G401 (cell line): Measurements from ENCODE around the gene ARHGAP8. TPM values are rescaled to one million over a fixed set of nuclear protein-coding genes. Genes with fewer than 3 reads are reported as not detected.

Source experiments
- DNase-seq: peaks from one replicate; pipeline ENCODE4 v3.0.0-alpha.2; 2015; ENCODE audit warnings: low spot score
- in situ Hi-C: cut with HindIII; loops from 2 replicates; pipeline ENCODE4 v1.10.0; 2016; ENCODE audit warnings: low sequenced_read_pairs, mixed read lengths
- total RNA-seq: library from RNA; depleted of rRNA; stranded (reverse); fragments of >200 nt; shearing (Covaris generic); gene quantifications from 2 replicates; pipeline ENCODE4 v1.2.3, GENCODE V29; 2014; rRNA removed

The ARHGAP8 gene
- 15.7 and 20.5 TPM in 2 replicates for total RNA-seq

DNA sequence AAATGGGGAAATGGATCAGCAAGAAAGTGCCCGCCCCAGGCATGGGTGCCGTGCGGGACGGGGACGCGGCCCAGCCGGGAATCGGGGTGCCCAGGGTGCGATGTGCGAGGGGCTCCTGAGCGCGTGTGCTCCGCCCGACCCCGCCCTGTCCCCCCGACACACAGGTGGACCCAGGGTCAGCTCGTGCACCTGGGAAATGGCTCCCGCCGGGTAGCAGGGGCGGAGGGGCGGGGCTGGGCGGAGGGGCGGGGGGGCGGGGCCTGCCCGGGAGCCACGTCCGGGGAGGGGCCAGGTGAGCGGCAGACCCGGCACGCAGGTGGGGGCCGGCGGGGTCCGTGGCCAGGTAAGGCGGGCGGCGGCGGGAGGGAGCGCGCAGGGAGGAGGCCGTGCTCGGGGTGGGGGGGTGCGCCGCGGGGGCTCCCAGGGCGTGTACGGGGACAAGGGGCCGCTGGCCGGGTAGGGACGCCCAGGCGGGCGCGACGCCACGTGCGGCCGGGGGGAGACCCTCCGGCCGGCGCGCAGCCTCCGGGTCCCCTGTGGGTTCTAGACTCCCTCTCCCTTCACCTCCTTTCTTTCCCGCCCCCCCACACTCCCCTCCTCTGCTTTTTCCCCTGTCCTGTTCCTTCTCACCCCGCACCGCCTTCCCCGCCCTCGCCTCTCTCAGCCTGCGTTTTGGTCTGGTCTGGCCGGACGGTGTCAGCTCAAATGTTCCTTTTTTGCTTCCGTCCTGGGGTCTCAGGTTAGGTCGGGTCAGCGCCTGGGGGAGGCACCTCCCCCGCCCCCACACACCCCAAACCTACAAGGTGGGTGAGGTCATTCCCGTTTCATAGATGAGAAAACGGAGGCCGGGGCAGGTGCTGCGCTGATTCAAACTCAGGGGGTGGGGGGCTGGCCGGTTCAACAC is at the start of gene ARHGAP8:
ARHGAP8 (plus strand) TSS at position 291 of the 904 bp plus-strand sequence. CDS start 33,953 bp downstream, outside the sequence.
- DNase-seq, result no peak
- in situ Hi-C loops, result no loop called here

DNA sequence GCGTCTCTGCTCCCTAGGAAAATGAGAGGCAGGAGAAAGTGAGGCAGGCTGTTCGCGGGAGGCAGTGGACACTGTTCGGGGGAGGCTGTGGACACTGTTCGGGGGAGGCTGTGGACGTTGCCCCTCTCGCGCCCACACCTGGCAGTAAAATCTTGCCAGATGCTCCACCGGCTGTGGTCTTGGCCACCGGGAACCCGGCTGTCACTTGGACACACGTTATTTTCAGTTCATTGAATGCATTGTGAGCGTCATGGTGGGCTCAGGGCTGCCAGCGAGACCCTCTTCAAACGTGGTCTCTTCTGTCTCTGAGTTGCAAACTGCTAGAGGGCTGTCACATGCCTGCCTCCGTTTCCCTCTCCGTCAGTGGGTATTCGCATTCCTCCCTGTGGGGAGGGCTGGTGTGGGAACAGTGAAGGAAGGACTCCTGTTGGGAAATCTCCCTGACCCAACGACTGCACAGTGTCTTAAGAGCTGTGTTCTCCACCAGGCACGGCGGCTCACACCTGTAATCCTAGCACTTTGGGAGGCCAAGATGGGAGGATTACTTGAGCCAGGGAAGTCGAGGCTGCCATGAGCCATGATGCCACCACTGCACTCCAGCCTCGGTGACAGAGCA is 49.0 kb upstream of the ARHGAP8 start:
- in situ Hi-C loops, result no loop called here
- DNase-seq, result no peak

DNA sequence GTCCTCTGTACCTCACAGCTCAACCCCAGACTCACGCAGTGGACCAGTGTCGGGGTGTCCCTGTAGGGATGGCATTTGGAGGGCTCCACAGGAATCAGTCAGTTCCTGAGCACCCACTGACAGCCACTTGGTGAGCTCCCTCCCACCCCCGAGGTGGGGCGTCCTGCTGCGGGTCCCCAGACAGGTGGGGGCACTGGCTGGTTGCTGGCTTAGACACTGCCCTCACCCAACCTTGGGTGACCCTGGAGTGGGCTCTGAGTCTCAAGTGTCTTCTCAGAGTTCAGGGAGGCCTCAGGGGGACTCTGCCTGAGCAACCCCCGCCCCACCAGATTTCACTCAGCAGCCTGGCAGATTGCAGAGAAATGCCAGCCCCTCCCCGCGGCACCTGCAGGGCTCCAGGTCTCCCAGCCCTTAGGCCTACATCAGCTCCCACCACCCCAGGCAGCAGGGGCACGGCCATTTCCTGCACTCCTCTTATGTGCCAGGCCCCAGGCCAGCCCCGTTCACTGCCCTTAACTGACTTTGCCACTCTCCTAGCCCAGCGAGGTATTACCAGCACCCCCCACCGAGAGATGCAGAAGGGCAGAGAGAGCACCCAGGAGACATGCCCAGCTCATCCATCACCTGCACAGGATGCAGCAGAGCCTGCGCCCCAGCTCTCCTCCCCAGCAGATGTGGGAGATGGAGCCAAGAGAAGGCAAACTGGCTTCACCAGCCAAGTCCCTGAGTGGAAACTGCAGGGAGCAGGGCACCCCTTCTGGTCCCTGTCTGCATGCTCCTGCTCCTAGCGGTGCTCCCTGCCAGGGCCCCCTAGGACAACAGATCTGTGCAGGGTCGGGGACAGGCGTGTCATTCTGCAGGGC is 48.0 kb upstream of the ARHGAP8 start:
- in situ Hi-C loops, result no loop called here
- DNase-seq, result no peak

DNA sequence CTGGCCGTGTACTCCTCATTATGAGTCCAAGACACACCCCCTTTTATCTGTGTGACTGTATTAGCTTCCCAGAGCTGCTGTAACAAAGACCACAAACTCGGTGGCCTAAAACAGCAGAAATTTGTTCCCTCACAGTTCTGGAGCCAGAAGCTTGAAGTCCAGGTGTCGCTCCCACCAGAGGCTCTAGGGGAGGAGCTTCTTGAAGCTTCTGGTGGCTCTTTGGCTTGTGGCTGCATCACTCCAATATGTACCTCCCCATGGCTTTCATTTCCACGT is 47.4 kb upstream of the ARHGAP8 start:
- in situ Hi-C loops, result no loop called here
- no peak for DNase-seq

DNA sequence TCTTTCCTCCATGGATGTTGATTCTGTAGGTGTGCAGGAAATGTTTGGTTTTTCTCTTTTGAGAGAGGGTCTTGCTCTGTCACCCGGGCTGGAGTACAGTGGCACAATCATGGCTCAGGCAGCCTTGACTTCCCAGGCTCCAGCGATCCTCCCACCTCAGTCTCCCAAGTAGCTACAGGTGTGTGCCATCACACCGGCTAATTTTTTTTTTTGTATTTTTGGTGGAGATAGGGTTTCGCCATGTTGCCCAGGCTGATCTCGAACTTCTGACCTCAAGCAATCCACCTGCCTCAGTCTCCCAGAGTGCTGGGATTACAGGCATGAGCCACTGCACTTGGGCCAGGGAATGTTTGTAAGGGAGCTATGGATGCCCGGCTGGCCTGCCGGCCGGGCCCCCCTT is 45.9 kb upstream of the ARHGAP8 start:
- DNase-seq, result no peak
- in situ Hi-C loops, result no loop called here

DNA sequence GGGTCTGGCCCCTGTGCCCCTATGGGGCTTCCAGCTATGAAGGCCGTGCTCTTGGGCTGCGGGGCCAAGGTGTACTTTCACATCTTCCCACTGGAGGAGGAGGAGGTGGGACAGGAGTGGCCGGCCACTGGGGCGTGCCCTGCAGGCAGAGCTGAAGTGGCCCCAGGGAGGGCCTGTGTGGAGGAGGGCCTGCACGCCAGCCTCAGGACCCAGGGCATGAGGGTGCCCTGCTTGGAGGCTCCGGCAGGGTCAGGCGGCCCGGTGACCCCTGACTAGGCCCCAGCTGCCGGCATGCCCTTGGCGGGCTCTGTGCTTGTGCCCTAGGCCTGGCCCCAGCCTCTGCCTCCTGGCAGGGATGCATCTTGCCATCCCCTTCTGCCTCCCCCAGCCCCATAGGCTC is 45.2 kb upstream of the ARHGAP8 start:
- in situ Hi-C loops, result no loop called here

DNA sequence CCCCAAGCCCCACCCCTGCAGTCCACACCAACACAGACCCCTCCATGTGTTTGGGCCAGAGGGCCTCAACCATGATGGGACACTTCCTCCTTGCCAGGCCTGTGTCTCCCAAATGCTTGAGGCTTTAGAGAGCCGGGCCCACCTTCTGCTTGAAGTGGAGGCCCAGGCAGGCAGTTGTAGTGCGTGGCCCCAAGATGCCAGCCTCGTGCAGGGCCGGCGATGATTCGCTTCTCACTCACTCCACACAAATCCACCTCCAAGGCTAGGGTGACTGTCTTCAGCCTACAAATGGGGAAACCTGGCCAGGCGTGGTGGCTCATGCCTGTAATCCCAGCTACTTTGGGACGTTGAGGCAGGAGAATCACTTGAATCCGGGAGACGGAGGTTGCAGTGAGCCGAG is 44.6 kb upstream of the ARHGAP8 start:
- no peak for DNase-seq
- in situ Hi-C loops, result no loop called here

More for the DNA sequence above, 45.2 kb upstream of the ARHGAP8 start:
- DNase-seq, result no peak

DNA sequence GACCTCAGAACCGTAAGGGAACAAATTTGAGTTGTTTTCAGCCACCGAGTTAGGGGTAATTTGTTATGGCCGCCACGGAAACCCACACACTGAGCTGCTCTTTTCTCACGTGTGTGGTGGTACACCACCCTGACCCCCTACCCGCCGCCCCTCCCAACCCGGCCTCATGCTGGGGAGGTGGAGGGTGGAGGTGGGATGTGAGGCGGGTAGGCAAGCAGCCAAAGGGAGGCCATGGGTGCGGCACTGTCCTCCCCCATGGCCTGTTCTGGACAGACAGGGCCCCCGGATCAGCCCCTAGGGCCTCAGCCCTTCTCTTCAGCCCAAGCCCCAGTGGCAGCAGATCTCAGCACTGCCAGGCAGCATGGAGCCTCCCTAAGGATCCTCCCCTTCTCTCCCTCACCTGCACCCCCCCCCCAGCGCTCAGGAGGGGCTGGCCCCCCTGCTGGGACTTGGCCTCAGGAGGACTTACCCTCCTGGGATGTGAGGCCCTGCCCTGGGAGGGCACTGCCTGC is 42.4 kb upstream of the ARHGAP8 start:
- in situ Hi-C loops, result no loop called here
- no peak for DNase-seq

DNA sequence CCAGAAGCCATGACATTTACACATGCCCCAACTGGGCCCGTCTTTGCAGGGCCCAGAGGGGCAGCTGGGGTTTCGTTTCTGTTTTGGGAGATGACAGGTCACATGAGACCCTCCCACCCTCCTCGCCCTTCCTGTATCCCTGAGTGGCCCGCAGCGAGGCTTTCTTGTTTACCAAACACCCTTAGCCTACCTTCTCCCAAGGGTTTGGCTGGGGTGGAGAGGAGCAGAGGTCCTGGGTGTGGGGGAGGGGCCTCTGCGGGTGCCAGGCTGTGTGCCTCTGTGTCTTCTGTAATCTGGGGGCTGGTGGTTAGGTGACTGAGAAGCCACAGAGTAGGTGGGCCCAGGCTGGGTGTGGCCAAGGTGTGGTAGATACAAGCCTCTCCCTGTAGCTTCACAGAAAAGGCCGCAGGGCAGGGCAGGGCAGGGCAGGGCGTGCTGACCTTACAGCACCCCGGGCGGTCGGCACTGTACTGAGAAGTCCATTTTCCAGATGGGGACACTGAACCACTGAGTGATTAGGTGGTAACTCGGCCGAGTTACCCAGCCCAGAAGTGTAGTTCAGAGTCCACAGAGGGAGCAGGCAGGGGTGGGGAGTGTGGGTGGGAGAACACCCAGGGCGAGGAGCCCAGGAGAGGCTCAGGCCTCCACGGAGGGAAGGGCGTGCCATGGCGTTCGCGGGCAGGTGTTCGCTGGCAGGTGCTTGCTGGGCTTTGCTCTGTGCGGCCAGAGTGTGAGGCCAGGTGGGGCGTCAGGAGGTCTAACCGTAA is 41.7 kb upstream of the ARHGAP8 start:
- in situ Hi-C loops, result no loop called here
- DNase-seq, result no peak

DNA sequence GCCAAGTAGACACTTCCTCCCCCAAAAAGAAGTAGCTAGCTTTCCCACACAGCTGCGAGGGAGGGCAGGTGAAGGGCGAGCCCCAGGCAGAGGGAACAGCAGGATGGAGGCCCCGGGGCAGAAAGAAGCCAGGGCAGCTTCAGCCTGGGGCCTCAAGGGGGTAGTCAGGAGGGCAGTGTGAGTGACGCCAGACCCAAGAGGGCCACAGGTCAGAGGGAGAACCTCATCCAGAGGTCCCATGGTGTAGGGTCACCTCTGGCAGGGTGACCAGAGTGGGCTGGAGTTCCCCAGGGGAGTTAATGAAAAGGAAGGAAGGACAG is 41.2 kb upstream of the ARHGAP8 start:
- in situ Hi-C loops, result no loop called here
- no peak for DNase-seq

DNA sequence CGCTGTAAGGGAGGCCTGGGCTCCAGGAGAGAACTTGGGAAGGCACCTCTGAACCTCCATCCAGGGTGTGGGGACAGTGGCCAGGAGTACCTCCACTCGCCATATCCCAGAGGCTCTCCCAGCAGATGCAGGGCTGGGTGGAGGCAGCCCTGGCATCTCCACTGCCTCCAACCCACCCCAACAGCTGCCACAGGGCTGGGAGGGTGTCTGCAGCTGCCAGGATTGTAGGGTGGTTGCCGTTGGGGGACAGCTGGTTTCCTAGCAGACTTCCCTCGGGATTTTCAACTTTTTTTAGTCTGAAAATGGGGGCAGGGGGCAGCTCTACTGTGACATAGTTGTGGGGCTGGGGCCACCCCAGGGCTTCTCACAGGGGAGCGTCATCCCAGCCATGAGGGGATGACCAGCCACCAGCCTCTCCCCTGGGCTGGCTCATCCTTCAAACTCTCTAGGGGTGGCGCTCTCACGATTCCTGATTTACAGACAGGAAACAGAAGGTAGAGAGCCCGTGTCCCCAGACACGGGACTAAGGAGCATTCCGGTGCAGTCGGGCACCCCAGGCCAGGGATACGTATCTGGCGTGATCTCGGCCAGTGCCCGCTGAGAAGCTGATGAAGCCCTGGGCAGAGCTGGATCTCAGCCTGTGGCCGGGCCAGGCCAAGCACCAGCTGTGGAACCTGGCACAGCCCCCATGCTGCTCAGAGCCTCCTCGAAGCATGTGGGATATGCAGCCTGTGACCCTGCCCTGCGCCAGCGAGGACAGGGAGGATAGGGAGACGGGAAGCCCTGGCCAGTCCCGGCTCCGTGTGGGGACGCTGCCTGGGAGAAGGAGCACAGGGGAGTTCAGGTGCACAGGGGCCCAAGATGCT is 40.5 kb upstream of the ARHGAP8 start:
- DNase-seq, result no peak
- in situ Hi-C loops, result no loop called here

DNA sequence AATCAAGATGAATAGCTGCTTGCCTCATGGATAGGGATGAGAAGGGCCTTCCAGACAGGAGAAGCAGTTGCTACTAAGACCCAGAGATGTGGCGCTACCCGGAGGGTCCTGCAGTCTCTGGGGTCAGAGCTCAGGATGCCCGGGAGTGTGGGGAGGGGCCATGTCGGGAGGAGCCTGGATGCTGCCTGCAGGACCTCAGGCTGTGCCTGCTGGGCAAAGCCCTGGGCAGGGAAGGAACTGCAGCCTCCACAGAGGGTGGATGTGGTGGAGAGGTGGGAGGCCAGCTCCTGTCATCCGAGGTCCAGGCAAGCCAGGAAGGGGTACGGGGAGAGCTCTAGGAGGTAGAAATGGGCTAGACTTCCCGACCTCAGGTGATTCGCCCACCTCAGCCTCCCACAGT is 39.4 kb upstream of the ARHGAP8 start:
- no peak for DNase-seq
- in situ Hi-C loops, result no loop called here

DNA sequence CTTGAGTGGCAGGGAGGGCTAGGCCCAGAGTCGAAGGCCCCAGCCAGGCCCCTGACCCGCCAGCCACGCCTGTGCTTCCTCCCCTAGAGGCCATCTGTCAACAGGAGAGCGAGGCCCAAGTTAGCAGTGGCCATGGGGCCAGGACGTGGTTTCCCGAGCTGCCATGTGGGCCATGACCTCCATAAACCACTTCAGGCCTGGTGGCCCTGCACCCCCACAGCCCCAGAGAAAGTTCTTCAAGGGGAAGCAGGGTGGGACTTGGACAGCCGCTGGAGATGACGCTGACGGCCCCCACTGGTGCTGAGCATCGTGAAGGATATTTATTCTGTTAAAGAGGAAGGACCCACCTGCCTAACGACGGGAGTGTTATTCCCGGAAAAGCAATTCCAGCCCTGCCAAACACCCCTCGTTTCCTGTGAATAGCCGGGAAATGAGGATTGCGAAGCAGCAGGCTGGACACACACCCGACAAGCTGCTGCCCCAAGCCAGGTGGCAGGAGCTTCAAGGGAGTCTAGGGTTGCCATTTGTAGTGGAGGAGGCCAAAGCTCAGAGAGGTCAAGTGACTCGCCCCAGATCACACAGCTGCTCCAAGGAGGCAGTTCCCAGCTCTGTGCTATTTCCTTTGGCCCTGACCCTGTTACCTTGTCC is 37.5 kb upstream of the ARHGAP8 start:
- no peak for DNase-seq
- in situ Hi-C loops, result no loop called here

DNA sequence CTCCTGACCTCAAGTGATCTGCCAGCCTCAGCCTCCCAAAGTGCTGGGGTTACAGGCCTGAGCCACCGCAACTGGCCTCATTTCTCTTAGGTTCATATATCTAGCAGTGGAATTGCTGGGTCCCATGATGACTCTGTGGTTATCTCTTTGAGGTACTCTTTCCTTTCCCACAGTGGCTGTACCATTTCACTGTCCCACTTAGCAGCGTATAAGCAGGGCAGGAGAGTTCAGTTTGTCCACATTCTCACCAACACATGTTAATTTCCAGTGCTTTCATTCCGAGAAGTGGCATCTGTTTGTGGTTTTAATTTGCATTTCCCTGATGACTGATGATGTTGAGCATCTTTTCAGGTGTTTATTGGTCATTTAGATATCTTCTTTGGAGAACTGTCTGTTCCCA is 34.0 kb upstream of the ARHGAP8 start:
- in situ Hi-C loops, result no loop called here
- DNase-seq, result no peak

DNA sequence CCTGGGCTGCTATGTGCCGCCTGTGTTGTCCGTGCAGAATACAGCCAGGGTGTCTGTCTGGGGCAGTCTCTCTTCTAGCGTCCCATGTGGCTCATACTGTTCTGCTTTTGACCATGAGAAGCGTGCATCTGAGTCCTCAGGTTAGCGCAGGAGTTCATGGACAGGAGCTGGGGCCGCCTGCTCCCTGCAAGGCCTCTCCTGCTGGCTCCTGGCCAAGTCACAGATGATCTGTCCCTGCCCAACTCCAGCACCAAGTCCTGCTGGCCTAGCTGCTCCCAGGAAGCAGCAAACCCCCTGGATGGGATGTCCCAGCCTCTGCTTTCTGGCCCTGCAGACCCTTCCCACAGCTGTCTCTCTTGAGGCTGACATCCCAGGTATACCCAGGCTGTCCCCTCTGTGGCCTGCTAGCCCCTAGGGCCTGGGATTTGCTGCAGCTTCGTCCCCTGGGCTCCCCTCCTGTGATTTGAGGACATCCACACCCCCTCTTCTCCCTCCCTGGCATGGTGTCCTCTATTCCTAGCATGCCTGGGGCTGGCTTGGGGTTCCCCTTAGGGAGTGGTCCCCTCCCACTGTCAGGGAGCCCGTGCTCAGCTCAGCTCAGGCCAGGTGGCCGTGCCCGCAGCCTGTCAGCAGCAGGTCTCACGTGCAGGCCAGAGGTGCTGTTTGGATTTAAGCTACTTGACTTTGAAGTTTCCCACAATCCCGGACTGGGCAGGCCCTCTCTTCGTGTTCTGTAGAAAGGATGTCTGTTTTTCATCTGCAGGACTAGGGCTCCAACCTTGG is 32.6 kb upstream of the ARHGAP8 start:
- in situ Hi-C loops, result no loop called here
- DNase-seq, result no peak

DNA sequence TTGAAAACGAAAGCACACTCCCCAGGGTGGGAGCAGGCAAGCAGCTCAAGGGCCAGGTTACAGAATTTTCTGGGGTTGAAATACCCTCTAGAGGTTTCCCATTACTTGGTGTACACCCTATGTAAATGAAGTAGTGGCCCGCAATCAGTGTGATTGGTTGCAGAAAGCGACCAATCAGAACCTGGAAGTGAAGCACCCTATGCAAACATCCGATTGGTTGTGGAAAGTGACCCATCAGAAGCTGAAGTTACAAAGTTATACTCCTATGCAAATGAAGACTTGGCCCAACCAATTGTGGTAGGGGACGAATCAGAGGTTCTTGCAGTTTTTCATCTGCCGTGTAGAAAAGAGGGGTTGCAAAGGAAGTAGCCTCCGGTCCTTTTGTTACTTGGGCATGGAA is 31.2 kb upstream of the ARHGAP8 start:
- in situ Hi-C loops, result no loop called here
- DNase-seq, result peak; percentile 40

DNA sequence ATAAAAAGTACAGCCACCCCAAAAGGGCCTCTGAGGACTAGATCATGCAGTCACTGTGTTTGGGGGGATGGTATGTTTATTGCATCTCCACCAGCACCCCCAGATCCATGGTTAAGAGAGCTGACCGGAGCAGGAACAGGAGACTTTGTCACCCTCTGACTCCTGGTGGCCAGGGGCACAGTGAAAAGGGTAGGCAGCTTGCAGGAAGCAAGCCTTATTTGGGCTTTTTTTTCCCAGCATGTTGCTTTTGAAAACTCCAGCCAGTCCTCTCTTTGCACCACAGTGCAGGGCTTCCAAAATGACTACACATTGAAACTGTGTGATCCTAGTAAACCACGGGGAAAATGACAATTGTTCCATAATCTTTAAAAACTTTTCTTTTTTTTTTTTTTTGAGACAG is 29.8 kb upstream of the ARHGAP8 start:
- no peak for DNase-seq
- in situ Hi-C loops, result no loop called here
